ENCODE measurements around the gene FAM162B. TPM values are rescaled to one million over a fixed set of nuclear protein-coding genes. Genes with fewer than 3 reads are reported as not detected.

FAM162B gene
- total RNA-seq, 2 experiments from 2014 or later: not detected

Other genes with a start within 250 kb of the FAM162B start
- not detected for gene TRAPPC3L, start 220.0 kb downstream of the FAM162B start, total RNA-seq
- not detected for gene CALHM4, start 212.0 kb downstream of the FAM162B start, total RNA-seq
- gene RWDD1, start 194.2 kb downstream of the FAM162B start, total RNA-seq: 10 to 100 TPM; 39.9 to 44.2 TPM
- under 1 TPM; 0.09 to 0.18 TPM for gene RSPH4A, start 149.2 kb downstream of the FAM162B start, total RNA-seq
- 10 to 100 TPM; 19.1 to 19.7 TPM for gene ZUP1, start 97.0 kb downstream of the FAM162B start, total RNA-seq
- gene KPNA5, start 84.5 kb downstream of the FAM162B start, total RNA-seq: 1 to 10 TPM; 7.3 to 8.6 TPM
- not detected for gene GPRC6A, start 63.4 kb upstream of the FAM162B start, total RNA-seq
- gene RFX6, start 111.5 kb upstream of the FAM162B start, total RNA-seq: not detected